Iris pigment epithelial cell (primary cell): ENCODE results near the gene DVL2.
"Not testable (repeated sequence)": the region's sequence is repeated elsewhere in the genome, so short reads cannot be mapped to it uniquely, and the experiment has no call there.

Experiments used
- DNase-seq: peaks from one replicate; pipeline ENCODE4 v3.0.0-alpha.2; 2011; ENCODE audit warnings: low read depth

DVL2 gene

GRCh38 chr17:7256766-7257456 lies 22.6 kb upstream of the DVL2 start:
- no peak for DNase-seq

- no peak for DNase-seq
Observed at GRCh38 chr17:7254511-7254910, 20.2 kb upstream of the DVL2 start.

GRCh38 chr17:7253082-7253481 lies 18.8 kb upstream of the DVL2 start:
- no peak for DNase-seq

- DNase-seq: peak; percentile 95
Observed at GRCh38 chr17:7252176-7253043, 18.1 kb upstream of the DVL2 start, which contains the start of gene ELP5. Gene ELP5, plus strand, starts transcription at chr17:7252215. Its CDS starts 336 bp downstream, at chr17:7252551.

GRCh38 chr17:7251661-7252175 lies 17.4 kb upstream of the DVL2 start, which contains the start of gene CTDNEP1:
Gene CTDNEP1, minus strand, starts transcription at chr17:7251734. Its CDS starts 438 bp downstream, at chr17:7251296.
- DNase-seq: peak; percentile 100

- DNase-seq: no peak
Observed at GRCh38 chr17:7250695-7251627, 16.6 kb upstream of the DVL2 start.

GRCh38 chr17:7249830-7250229 lies 15.5 kb upstream of the DVL2 start:
- no peak for DNase-seq

- no peak for DNase-seq
Observed at GRCh38 chr17:7249214-7249613, 14.9 kb upstream of the DVL2 start.

GRCh38 chr17:7248796-7249195 lies 14.5 kb upstream of the DVL2 start:
- DNase-seq: no peak

- DNase-seq: no peak
Observed at GRCh38 chr17:7246779-7247178, 12.5 kb upstream of the DVL2 start.

GRCh38 chr17:7243838-7244237 lies 9.5 kb upstream of the DVL2 start:
- not testable (repeated sequence) for DNase-seq

- DNase-seq: no peak
Observed at GRCh38 chr17:7243453-7243729, 9.1 kb upstream of the DVL2 start.

GRCh38 chr17:7242717-7243452 lies 8.6 kb upstream of the DVL2 start:
- DNase-seq: peak; percentile 96

- peak; percentile 89 for DNase-seq
Observed at GRCh38 chr17:7241783-7242716, 7.7 kb upstream of the DVL2 start, which contains the start of gene GABARAP. Gene GABARAP, minus strand, starts transcription at chr17:7242449. Its CDS starts 119 bp downstream, at chr17:7242330.

- DNase-seq: no peak
Observed at GRCh38 chr17:7241090-7241733, 6.9 kb upstream of the DVL2 start.

GRCh38 chr17:7240375-7240774 lies 6.1 kb upstream of the DVL2 start:
- no peak for DNase-seq

GRCh38 chr17:7239091-7240027 lies 5.0 kb upstream of the DVL2 start, which contains the start of gene PHF23:
Gene PHF23, minus strand, starts transcription at chr17:7239457. Its CDS starts 178 bp downstream, at chr17:7239279.
- peak; percentile 99 for DNase-seq

GRCh38 chr17:7238420-7239090 lies 4.2 kb upstream of the DVL2 start:
- peak; percentile 55 for DNase-seq
